ENCODE measurements around the gene SMAD7.

SMAD7 gene

GRCh38 chr18:48987821-48988220 is 37.1 kb upstream of the SMAD7 start:
- in situ Hi-C loops (cut with MboI; ENCODE audit: low sequenced_read_pairs): no loop called here

GRCh38 chr18:48986851-48987761 is 36.3 kb upstream of the SMAD7 start:
- in situ Hi-C loops (cut with MboI; ENCODE audit: low sequenced_read_pairs): no loop called here

GRCh38 chr18:48985161-48985560 is 34.4 kb upstream of the SMAD7 start:
- in situ Hi-C loops (cut with MboI; ENCODE audit: low sequenced_read_pairs): no loop called here

GRCh38 chr18:48983793-48984437 is 33.1 kb upstream of the SMAD7 start:
- in situ Hi-C loops (cut with MboI; ENCODE audit: low sequenced_read_pairs): no loop called here

- in situ Hi-C loops (cut with MboI; ENCODE audit: low sequenced_read_pairs): no loop called here
Measured at GRCh38 chr18:48982266-48982665, 31.5 kb upstream of the SMAD7 start.

GRCh38 chr18:48979944-48980890 is 29.5 kb upstream of the SMAD7 start:
- in situ Hi-C loops (cut with MboI; ENCODE audit: low sequenced_read_pairs): no loop called here

- in situ Hi-C loops (cut with MboI; ENCODE audit: low sequenced_read_pairs): no loop called here
Measured at GRCh38 chr18:48977914-48978313, 27.1 kb upstream of the SMAD7 start.

GRCh38 chr18:48975817-48976649 is 25.3 kb upstream of the SMAD7 start:
- in situ Hi-C loops (cut with MboI; ENCODE audit: low sequenced_read_pairs): no loop called here

- in situ Hi-C loops (cut with MboI; ENCODE audit: low sequenced_read_pairs): no loop called here
Measured at GRCh38 chr18:48975120-48975816, 24.5 kb upstream of the SMAD7 start.

GRCh38 chr18:48974304-48975119 is 23.7 kb upstream of the SMAD7 start:
- in situ Hi-C loops (cut with MboI; ENCODE audit: low sequenced_read_pairs): no loop called here

- in situ Hi-C loops (cut with MboI; ENCODE audit: low sequenced_read_pairs): no loop called here
Measured at GRCh38 chr18:48973731-48974130, 23.0 kb upstream of the SMAD7 start.

GRCh38 chr18:48968412-48969215 is 17.8 kb upstream of the SMAD7 start:
- in situ Hi-C loops (cut with MboI; ENCODE audit: low sequenced_read_pairs): no loop called here

GRCh38 chr18:48967545-48967944 is 16.8 kb upstream of the SMAD7 start:
- in situ Hi-C loops (cut with MboI; ENCODE audit: low sequenced_read_pairs): no loop called here

- in situ Hi-C loops (cut with MboI; ENCODE audit: low sequenced_read_pairs): no loop called here
Measured at GRCh38 chr18:48966523-48966922, 15.8 kb upstream of the SMAD7 start.

- in situ Hi-C loops (cut with MboI; ENCODE audit: low sequenced_read_pairs): no loop called here
Measured at GRCh38 chr18:48963586-48964470, 13.1 kb upstream of the SMAD7 start.

GRCh38 chr18:48962994-48963561 is 12.3 kb upstream of the SMAD7 start:
- in situ Hi-C loops (cut with MboI; ENCODE audit: low sequenced_read_pairs): no loop called here
